Choroid plexus epithelial cell (primary cell): ENCODE data around the gene COL4A3.
A peak's percentile ranks its signal among the peaks of the same experiment; 100 is the strongest.

Experiments
- DNase-seq: peaks from one replicate; pipeline ENCODE4 v3.0.0-alpha.2; 2010; ENCODE audit warnings: low read depth
- H3K4me3 ChIP-seq: 2 replicates; pipeline ENCODE4 v1.5.1; 2011; ENCODE audit warnings: low read depth, mild to moderate bottlenecking, control low read depth, low read length, moderate library complexity
- TF ChIP-seq, protein P1 (sequence below): conservative IDR thresholded peaks from 2 replicates; pipeline ENCODE4 v1.5.1; 2011; ENCODE audit warnings: low read depth, mild to moderate bottlenecking, control low read depth, inconsistent platforms, low read length, moderate library complexity

COL4A3 gene

DNA sequence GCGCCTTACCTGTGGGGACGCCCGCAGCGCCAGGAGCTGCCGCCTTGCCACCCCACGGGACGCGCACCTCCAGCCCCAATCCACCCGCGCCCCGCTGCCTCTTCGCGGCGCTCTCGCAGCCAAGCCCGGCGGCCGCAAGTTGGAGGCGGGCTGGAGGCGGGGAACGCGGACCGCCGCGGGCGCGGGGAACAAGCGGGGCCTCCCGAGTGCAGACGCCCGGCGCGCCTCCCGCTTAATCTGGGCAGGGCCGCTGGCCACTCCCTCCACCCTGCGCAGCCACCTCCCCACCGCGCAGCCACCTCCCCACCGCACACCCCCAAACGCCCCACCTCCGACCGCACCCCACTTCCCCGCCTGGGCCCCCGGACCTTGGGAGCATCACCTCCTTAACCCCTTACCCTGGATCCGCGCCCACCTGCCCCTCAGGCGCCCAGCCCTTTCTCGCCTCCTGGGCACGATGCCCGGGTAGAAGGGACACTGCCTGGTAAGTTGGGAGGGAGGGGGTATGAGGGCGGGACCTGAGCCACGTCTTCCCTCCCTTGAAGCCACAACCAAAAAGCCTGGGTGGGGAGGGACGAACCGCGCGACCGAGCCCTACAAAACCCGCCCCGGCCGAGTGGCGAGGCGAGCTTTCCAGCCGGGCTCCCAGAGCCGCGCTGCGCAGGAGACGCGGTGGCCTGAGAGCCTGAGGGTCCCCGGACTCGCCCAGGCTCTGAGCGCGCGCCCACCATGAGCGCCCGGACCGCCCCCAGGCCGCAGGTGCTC, at the start of gene COL4A3, which contains the start of gene COL4A4:
TSS of gene COL4A3 (plus strand) at position 627 of the 765 bp plus-strand sequence. CDS start at position 730, 103 bp downstream.
TSS of gene COL4A4 (minus strand) at position 208 of the 765 bp plus-strand sequence. CDS start 16,722 bp downstream, outside the sequence.
- TF ChIP-seq, protein P1, sequence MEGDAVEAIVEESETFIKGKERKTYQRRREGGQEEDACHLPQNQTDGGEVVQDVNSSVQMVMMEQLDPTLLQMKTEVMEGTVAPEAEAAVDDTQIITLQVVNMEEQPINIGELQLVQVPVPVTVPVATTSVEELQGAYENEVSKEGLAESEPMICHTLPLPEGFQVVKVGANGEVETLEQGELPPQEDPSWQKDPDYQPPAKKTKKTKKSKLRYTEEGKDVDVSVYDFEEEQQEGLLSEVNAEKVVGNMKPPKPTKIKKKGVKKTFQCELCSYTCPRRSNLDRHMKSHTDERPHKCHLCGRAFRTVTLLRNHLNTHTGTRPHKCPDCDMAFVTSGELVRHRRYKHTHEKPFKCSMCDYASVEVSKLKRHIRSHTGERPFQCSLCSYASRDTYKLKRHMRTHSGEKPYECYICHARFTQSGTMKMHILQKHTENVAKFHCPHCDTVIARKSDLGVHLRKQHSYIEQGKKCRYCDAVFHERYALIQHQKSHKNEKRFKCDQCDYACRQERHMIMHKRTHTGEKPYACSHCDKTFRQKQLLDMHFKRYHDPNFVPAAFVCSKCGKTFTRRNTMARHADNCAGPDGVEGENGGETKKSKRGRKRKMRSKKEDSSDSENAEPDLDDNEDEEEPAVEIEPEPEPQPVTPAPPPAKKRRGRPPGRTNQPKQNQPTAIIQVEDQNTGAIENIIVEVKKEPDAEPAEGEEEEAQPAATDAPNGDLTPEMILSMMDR = no peak
- no peak for DNase-seq
- peak within 1 kb of the TSS; percentile 62 for H3K4me3 ChIP-seq

DNA sequence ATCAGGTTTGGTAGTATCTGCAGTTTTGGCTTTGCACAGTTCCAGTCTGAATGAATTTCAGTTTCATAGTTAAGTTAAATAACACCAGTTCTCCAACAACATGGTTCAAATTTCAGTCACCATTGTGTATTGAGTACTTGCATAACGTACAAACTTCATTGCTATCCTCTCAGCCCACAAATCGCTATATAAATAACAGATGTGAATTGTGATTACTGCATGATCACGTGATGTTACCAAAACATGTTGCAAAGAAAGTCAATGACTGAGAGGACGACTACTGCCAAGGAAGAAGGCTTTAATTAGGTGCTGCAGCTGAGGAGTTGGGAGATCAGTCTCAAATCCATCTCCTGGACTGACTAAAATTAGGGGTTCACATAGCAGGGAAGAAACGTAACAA, 48.7 kb upstream of the COL4A3 start:
- no peak overlapping the region for H3K4me3 ChIP-seq
- DNase-seq = peak; percentile 44
- TF ChIP-seq, protein P1 = no peak

DNA sequence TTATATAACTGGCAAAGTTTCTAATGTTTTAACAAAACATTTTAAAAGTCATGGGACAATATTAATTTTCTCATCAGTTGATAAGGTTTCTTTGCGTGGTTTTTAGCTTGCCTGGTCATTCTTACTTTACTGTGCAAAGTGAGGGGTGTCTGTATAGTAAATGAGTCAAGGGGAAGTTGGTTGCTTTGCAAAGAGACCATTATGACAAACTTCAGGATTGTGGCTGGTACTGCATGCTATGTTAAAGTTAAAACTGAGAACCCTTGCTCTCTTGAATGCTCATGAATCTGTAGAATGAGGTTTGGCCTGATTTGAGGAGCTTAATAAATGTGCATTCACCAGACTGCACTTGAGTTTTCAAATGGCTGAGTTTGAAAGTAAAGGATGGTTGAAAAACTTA, 47.4 kb upstream of the COL4A3 start:
- H3K4me3 ChIP-seq = no peak overlapping the region
- no peak for DNase-seq
- TF ChIP-seq, protein P1 = no peak

DNA sequence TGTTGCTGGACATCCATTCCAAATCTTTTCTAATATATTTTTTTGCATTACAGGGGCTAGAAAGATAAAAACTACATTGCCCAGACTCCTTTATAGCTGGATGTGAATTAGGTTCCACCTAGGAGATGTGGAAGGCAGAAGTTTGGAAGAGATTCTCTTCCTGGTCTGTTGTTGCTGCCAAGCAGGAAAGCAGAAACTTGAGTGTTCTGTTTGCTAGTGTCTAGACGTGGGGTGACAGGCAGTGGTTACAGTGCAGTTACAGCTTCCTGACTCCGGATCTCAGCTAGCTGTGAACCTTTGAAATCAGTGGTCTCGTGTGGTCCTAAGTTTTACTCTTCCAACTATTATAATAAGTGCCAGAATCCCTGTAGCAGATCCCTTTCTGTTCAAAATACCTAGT, 46.6 kb upstream of the COL4A3 start:
- no peak for DNase-seq
- TF ChIP-seq, protein P1 = no peak
- no peak overlapping the region for H3K4me3 ChIP-seq

DNA sequence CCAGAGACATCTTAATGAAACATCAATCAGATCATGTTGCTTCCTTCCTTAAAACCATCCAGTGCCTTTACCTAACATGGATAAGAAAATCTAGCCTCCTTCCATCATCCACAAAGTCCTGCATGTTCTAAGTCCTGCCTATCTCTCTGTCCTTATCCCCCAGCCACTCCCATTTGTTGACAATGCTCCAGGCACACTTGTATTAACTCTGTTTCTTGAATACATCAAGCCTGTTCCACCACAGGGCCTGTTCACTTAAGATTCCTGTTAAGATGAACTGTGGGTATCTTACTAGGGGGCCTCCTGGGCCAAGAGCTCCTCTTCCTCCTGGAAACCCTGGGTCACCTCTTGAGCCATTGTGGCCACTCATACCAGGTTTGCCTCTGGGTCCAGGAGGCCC, 46.1 kb upstream of the COL4A3 start:
- TF ChIP-seq, protein P1 = no peak
- H3K4me3 ChIP-seq = no peak overlapping the region
- DNase-seq = no peak

DNA sequence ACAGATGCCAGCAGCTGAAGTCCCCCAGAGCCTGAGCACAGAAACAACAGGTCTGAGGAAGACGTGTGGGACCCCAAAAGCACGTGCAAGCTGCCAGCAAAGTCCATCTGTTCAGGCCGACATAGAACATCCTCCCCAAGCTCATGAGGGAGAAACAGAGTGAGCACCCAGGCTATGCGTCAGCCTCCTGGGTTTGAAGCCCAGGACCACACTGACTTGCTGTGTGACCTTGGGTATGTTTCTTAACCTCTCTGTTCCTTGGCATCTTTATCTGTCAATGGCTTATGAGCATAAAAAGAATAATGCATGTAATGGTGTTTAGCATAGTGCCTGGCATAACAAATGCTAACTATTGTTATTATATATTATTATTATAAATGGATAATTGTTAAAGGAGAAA, 40.7 kb upstream of the COL4A3 start:
- TF ChIP-seq, protein P1 = no peak
- H3K4me3 ChIP-seq = no peak overlapping the region
- DNase-seq = no peak

DNA sequence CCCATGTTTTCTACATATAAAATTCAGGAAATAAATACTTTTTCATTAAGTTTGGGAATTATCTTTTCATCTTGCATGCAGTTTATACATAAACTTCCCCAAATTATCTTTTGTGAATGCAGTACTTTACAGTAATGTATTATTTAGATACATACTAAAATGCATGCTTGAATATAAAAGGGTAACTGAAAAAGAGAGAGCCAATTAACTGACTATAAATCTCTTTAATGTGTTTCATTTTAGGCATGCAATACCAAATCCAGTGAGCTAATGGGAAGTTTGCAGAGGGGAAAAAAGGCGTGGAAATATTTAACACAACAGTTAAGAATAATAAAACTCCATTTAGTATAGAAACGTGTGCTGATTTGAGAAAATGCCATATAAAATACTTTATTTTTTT, 39.6 kb upstream of the COL4A3 start:
- DNase-seq = no peak
- no peak overlapping the region for H3K4me3 ChIP-seq
- TF ChIP-seq, protein P1 = no peak
